T-helper 2 cell treated with Interferon-gamma antibody and Interleukin-4, amounts not matched to agents 100 ng/mL and 5 ng/mL, for 36 hours (primary cell): ENCODE measurements around the gene LRRTM2. TPM values are rescaled to one million over a fixed set of nuclear protein-coding genes. Genes with fewer than 3 reads are reported as not detected.
"Not testable (repeated sequence)": the region's sequence is repeated elsewhere in the genome, so short reads cannot be mapped to it uniquely, and the experiment has no call there.

Source experiments
- intact Hi-C: fragments of 100-400 bp; cut with micrococcal nuclease; formaldehyde crosslinking; loops from one replicate; pipeline ENCODE4 v1.15.1; 2023
- total RNA-seq: library from RNA; stranded (reverse); gene quantifications from 2 replicates; pipeline ENCODE4 v1.2.3, GENCODE V29; 2022

The LRRTM2 gene
- total RNA-seq, 1 donor from 2014 or later = 0.02 TPM

DNA sequence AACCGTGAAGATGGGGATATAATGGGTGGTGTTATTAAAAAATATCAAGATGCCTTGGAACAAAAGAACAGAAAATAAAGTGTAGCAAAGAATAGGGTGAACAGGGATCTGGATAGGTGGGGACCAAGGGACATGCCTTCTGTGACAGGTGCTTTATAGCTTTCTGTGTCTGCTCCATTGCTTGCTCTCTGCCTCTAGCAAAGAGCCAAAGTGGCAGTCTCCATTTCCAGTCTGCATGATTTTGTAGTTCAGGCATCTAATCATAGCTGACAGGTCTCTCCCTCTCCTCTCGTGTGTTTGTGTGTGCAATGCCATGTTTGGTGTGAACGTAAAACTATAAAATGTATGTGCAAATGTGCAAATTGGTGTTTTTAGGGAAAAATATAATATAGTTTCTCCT, 35.0 kb downstream of the LRRTM2 start:
- intact Hi-C loops = no loop called here

GRCh38 chr5:138837160-138837559, 38.0 kb downstream of the LRRTM2 start:
- intact Hi-C loops = no loop called here

GRCh38 chr5:138834853-138835252, 40.3 kb downstream of the LRRTM2 start:
- intact Hi-C loops = not testable (repeated sequence)

DNA sequence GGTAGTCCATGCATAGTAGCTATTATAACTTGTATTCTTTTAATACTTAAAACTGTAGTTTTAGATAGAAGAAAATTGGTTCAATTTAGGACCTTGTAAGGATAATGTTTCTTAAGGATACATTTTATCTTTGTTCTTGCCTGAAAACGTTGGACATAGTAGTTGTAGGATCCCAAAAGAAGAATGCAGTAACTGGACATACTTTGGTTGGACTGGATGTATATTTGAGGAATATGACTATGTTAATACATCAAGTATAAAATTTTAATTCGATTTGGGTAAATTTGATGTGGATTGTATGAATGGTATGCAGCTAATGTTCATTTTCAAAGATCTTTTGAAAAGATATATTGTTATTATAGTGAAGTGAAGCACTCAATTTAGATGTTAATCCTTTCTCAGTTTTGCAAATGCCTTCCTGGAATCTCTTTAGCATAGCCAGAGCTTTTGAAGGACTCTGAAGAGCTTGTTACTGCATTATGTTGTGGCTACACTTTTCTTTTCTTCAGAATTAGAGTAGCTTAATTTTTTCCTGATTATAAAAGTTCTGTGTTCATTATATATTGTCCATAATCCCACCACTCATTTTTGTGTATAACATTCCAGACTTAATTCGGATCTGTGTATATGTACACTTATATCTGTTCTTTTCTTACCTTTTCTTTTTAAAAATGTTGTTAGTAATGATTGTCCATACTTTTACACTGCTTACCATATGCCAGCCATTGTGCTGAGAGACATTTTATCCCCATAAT, 41.2 kb downstream of the LRRTM2 start:
- intact Hi-C loops = no loop called here

GRCh38 chr5:138833080-138833479, 42.1 kb downstream of the LRRTM2 start:
- intact Hi-C loops = no loop called here

DNA sequence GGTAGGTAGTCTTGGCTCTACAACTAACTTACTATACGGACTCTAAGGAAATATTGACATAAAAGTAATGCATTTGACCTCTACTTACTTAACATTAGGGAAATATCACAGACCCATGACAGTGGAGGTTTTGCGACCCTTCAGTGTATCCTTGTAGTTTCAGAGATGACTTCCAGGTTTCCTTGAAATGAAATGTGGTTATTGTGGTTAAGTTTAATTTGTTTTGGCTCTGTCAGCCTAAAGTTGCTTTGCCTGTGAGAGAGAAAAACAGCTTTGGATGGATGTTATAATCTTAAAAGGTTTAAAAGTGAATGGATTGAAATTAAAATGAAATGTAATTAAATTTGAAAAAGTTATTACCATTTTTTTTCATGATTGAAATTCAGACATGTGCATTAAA, 42.9 kb downstream of the LRRTM2 start:
- intact Hi-C loops = no loop called here

DNA sequence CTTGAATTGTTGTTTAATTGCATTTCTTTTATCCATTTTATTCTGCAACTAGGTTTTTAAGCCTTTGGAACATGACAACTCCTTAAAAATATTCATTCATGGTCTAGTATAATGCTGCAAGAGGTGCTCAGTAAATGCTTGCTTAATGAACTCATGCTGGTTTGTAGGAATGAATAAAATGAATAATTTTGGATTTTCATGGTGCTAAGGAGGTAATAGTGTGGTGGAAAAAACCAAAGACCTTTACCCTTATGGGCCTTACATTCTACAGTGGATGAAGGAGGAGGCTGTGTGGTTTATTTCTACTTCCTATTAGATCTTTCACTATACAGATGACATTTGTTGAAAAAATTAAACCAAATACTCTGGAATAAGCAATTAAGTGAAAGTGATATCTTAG, 43.4 kb downstream of the LRRTM2 start:
- intact Hi-C loops = no loop called here

DNA sequence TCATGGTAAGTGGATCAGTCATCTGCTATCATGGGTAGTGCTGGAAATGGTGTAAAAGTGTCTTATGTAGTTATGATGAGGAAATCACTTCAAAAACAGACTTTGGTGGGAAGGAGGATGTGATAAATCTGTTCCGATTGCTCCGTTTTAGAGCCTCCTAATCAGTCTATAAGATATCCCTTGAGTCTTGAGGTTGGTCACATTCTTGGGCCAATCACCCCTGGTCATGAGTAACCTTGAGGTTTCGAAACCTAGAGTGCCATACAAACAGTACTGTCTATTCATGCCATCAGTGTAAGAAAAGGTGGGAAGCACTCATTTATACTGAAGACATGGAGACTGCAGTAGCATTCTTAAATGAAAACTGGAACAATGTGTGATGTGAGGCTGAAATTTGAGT, 45.8 kb downstream of the LRRTM2 start:
- intact Hi-C loops = no loop called here

DNA sequence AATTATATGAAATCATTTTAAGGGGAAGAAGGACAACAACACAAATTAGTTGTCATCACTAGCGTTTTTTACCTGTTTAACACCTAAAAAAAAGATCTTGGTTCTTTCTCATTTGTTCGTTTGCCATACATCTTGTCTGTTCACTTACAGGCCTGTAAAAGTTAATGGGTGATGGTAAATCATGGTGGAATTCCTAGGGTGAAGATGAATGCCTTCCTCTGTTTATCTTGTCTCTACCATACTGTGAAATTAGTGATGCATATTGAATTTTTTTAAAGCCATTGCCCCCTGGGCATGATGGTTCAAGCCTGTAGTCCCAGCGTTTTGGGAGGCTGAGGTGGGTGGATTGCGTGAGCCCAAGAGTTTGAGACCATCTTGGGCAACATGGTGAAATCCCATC, 46.6 kb downstream of the LRRTM2 start:
- intact Hi-C loops = no loop called here

GRCh38 chr5:138824924-138825863, 49.9 kb downstream of the LRRTM2 start:
- intact Hi-C loops = loop anchor here (1.0 kb wide), 1 partner anchor 437 kb away; no protein-coding TSS in a partner anchor

DNA sequence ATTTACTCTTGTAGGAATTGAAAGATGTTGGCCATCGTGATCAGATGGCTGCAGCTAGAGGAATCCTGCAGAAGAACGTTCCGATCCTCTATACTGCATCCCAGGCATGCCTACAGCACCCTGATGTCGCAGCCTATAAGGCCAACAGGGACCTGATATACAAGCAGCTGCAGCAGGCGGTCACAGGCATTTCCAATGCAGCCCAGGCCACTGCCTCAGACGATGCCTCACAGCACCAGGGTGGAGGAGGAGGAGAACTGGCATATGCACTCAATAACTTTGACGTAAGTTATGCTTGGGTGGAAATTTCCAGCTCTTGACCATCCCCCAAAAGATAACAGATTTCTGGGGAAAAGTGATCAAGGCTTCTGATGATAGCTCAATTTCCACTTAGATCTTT, 50.6 kb downstream of the LRRTM2 start:
- intact Hi-C loops = no loop called here

- intact Hi-C loops = no loop called here
These were observed 54.4 kb downstream of the LRRTM2 start for GRCh38 chr5:138820695-138821094.

GRCh38 chr5:138819081-138819480, 56.1 kb downstream of the LRRTM2 start:
- intact Hi-C loops = no loop called here

Other genes starting within 250 kb of the LRRTM2 start
- 40.1 and 53.5 TPM in 2 replicates for gene CTNNA1, start 121.9 kb downstream of the LRRTM2 start, total RNA-seq